GM19023 (cell line): Measurements from ENCODE around the gene THADA.

Experiments used
- ATAC-seq: cut with Tn5 transposase; IDR thresholded peaks from one replicate; pipeline ENCODE4 v1.9.1; 2021; ENCODE audit warnings: mild to moderate bottlenecking, moderate library complexity; ENCODE audit not compliant: unreplicated experiment

Gene THADA

DNA sequence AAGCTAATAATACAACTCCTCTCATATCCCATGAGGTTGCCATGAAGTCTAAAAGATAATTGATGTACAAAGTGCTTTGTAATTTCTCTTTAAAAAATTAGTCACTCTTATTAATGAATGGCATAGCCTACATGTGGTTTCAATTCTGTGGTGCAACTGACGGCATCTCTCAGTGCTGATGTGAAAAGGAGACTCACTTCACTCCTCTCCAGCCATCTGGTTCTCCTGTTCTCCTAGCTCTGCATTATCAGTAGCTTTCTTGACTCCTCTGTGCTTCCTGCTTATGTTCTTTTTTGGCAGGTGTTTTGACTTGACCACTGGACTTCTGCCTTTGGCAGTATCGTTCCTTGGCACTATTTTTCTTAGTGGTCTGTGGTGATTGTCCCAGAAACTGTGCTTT, 234.6 kb downstream of the THADA start:
- ATAC-seq, result no peak

DNA sequence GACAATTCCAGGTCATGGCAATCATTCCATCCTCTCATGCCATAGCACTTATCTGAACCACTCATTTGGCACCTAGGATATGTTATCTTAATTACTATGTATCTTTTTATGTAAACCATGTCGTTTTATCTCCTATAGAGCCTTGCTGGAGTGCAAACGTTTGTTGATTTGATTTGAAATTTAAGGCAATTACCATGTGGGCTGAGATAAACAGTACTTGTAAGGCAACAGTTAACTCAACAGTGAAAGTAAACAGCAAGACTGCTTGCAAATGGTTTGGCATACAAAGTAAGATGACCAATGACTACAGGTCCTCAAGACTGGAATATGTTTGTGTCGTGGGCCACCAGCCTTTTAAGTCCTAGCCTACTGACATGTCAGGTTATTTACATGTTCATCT, 235.7 kb downstream of the THADA start:
- no peak for ATAC-seq

DNA sequence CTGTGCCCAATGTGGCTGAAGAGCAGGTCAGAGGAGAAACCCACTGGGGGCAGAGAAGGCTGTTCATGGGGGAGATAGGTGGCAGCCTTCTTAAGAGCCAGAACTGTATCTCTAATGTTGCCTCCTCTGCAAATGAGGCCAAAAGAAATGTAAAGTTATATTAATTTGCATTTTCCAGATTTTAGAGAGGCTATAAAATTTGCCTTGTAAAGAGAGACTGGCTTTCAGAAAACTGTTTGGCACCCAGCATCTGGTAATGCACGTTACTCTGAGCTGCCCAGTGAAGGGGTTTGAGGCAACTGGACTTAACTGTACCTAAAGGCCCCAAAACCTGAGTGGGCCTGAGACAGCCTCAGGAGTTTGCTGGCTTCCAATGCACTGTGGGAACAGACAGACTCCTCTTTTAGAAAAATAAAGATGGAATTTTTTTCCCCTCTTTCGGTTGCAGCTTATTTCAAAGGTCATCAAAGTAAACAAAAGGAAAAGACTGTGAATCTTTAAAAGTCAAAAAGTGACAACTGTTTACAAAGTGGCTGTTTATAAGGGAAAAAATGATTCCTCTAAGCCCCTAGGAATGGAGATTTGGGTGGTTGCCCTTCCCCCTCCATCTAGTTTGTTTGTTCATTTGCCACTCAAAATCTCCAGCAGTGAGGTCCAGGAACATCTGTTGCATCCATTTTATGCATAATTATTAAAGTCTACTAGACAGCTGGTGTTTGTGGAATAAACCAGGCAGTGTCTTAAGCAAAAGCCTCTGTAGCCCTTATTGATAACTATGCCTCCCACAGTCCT, 237.2 kb downstream of the THADA start:
- ATAC-seq, result no peak

DNA sequence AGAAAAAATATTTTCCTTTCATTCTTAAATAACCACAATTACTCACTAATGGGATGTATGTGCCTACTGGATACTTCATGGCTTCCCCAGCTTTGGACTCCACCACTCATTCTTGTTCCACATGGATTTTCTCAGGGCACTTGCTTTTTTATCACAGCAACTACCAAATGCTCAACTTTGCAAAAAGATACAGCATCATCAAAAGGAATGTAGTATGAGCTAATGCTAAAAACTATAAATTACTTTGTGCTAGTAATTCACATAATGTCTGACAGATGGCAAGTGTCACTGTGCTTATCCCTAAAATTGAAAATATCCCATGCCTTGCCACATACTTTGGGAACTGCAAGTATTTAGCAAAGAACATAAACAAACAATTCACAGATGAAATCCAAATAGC, 239.1 kb downstream of the THADA start:
- ATAC-seq, result no peak

DNA sequence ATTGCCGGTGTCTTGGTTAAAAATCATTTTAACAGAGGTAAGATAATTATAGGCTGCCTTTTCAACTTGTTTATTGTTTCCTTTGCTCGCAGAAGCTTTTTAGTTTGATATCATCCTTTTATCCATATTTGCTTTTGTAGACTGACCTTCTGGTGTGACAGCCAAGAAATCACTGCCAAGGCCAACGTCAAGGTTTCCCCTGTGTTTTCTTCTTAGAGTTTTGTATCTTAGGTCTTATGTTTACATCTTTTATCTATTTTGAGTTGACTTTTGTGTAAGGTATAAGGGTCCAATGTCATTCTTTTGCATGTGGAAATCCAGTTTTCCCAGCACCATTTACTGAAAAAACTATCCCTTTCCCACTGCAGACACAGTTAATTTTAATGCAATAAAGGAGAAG, 240.4 kb downstream of the THADA start:
- no peak for ATAC-seq

DNA sequence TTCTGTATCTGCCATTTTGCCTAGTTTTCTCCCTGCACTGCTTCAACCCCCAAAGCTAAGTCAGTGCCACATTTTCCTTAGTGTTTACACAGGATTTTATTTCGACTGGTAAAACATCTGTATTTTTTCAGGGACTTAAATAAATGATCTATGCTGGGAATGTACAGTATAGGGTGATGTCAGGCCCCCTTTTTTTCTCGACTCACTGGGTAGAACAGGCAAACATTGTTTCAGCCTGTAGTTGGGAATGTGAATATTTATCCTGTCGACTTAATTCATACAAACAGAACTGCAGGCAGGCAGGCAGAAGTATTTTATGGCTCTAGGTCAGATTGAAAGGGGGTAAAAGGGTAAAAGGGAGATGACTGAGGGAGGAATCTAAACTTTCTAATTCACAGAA, 245.9 kb downstream of the THADA start:
- no peak for ATAC-seq

DNA sequence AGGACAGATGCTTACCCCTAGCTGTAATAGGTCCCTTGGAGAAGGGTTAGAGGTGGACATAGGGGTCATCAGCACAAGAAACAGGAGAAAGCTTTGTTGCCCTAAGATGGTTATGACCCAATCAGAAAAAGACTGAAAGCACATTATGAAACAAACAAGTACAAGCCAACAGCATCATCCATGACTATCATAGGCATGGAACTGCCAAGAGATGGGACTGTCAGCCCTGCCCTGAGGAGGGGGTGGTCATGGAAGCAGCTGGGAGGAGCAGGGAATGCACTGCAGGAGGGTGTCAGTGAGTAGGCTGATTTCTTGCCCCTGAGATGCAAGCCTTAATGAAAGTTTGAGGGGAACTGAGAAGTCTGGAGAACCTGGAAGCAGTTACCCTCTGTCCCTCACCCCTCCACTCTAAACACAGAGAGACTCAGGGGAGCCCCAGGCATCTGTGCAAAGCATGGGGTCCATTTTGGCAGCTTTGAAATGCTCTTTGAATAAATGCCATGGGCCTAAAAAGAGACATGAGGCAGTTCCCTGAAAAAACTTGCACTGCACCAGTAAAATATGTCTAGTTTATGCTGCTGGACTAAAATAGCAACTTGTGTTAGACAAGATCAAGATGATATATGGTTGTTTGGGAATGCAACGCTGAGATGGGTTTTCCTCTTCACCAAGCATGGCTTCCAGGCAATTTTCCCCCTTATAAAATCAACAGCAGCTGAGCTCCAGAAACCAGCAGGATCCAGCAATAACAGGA, 246.8 kb downstream of the THADA start:
- ATAC-seq, result no peak

DNA sequence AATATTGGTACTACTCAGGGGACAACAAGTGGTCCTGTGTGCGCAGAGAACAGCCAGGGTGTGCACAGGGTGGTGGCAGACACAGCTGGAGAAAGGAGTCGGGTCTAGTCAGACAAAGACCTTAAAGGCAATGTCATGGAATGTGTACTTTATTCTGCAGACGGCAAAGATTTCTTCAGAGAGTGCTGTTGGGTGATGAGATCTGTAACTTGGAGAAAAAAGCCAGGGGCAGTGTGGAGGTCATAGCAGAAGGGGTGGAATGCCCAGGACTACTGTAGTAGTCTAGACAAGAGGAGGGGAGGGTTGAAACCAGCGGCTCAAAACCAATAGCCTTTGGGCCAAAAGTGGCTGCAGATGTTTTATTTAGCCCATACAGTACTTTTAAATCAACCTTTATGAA, 248.1 kb downstream of the THADA start:
- ATAC-seq, result no peak

DNA sequence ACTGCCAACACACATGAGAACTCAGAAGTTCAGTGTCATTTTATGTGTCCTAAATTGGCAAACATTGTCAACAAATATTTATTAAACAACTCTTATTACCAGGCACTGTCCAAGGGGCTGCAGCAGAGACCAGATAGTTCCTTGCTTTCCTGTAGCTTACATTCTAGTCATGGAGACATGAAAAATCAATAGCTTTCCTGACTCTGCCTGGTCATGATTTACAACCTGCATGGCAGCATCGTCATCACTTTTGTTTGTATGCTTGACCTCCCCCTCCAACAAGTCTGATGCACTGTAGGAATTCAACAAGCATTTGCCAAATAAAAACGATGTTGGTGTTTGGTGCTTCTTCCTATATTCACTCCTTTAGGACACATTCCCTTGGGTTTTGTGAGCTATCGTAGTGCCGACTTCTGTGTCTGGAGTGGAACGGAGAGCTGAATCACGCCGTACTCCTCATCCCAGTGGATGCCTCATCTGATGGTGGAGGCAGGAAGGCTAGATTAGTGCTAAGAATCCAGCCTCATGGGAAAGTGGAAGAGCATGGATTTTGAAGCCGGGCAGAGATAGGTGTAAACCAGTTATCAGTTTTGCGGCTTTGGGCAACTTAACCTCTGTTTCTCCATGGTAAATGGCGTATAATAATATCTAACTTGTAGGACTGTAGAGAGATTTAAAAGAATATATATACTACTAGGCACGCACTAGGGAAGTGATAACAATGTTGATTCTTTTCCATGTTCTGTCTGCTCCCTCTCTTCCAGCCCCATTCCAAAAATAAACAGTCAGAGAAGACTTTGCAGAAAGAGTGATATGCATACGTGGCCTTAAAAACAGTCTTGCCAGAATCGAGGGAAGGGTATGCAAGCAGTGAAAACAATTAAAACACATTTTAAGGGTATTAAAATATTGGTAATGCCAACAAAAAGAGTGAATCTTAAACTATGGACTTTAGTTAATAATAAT, 249.0 kb downstream of the THADA start:
- no peak for ATAC-seq

DNA sequence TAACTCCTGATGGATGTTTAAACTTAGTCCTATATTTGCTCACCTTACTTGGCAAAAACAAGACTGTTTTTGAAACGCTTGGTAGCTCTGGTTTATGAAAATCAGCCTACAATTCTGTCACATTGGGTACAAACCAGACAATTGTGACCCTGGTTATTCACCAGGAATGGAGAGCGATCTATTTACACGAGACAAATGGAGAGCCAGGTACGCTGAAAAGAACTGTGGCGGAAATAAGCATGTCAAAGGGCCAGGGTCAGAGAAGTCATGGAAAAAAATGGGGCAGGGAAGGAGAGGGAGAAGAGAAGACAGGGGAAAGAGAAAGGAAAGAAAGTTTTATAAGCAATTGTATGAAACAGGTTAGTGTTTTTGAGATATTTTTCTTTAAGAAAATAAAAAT, 250.0 kb downstream of the THADA start:
- no peak for ATAC-seq

DNA sequence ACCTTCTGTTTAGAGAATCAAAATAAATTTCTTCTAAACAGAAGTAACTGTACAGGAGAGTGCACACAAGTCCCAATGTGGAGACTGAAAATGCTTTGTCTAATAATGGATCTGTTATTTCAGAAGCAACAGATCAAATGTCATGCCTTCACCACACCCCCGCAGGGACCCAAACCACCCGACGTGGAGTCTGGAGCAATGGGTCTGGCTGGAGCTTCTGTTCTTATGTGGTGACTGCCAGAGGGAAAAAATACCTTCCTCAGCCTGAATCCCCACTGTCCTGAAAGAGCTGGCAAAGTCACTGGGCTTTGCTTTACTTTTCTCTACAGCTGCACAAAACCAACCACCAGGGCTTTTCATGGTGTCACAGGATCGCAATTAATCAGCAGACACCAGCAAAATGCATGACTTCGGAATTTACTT, 250.4 kb downstream of the THADA start:
- no peak for ATAC-seq

DNA sequence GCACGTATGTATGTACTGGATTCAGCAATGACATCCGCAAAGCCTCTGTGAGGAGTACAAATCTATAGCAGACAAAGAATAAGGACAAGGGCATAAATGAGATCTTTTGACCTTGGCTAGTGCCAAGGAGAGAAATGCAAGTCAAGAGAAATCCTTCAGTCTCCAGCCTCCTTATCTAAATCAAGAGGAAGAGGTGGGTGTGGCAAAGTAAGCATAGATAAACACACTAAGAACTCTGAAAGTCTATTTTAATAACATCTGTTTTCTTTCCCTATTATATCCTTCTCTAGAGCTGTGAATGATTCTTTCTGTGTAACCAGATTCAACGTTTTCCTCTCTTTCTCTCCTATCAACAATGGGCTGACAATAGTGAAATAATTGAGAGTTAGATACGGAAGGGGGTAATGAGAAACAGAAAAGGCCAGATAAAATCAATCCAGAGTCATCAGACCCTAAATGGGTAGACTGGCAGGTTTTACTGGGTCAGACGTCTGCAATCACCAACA, 250.9 kb downstream of the THADA start:
- ATAC-seq, result no peak

DNA sequence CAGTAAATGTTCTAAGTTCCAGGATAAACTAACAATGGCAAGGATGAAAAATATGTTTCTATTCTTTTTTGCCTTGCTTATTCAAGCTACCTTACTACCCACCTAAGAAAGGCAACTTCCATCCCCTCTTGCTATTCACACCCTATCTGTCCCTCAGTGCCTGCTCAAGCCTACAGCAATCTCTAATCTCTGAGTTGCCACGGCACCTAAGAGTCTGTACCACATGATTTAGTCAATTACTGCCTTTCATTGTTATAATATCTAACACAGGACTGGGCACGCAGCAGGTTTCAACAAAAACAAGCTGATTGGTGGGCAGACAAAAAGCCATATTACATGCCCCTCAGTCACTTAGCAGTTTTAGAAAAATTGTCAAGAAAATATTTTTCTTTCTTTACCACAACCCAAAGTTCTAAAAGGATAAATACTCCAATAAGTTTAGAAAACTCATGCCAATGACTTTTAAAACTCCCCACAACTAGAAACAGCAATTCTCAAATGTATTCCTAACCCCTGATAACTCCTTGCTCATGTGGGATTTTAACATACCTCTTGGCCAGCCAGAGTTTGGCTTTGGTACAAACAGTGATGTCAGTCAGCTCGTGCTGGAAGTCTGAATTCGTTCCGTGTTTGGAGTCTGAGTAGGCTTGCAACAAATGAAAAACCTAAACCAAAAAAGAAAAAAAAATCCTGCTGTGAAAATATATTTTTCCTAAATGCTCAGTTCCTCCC, 252.1 kb downstream of the THADA start:
- no peak for ATAC-seq

DNA sequence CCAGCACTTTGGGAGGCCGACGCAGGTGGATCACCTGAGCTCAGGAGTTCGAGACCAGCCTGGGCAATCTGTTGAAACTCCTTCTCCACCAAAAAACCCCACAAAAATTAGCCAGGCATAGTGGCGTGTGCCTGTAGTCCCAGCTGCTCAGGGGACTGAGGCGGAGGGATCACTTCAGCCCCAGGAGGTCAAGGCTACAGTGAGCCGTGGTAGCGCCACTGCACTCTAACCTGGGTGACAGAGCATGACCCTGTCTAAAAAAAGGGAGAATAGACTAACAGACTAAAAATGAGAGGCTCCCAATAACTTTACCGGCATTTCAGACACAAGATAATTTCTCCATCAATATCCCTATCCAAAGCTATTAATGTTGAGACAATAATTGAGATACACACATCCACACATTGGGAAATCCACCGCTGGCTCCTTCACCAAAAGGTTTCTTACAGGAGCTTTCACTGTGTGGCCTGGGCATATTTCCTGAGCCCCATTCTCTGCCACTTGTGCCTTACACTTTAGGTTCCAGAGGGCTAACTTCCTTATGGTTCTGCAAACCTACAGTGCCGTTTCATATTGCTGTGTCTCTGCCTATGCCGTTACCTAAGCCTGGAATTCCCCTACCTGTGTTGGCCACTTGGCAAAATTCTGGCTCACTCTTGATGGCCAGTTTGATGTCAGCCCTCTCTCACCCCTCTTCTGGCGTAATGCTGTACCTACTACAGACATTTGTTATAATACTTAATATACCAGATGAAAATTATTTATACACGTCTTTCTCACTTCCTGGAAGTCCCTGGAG, 253.7 kb downstream of the THADA start:
- no peak for ATAC-seq

DNA sequence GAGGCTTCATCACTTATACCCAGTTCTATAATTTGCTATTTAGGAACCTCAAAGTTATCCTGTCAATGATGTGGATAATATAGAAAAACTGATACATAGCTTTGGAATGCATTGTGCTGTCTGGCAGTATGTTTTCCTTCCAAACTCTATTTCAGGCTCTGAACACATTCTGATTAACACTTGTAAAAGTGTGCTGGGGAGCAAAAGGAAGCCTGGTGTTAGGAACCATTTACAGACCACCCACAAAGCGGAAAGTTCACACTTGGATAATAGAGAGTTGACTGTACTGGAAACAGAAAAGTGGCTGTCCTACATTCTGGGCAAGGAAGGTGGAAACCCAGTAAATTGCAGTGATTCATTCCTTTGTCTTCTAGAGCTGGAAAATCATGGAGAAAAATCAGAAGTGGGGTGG, 254.9 kb downstream of the THADA start:
- no peak for ATAC-seq

DNA sequence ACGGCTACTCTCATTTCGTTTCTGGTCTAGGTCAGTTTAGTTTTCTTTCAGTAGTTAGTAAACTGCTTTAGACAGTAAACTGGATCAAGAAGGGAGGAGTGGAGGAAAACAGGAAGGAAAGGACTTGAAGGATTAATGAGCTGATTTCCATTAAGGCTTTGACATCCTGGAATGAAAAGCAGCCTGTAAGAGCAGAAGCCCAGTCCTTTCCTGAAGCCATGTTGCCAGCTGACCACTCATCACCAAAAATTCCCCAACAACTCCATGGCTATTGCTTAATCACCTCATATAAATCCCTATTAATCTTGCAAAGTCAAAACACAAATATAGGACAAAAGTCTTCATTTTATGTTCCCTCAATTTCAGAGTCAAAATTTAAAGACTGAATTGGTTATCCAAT, 255.8 kb downstream of the THADA start:
- ATAC-seq, result no peak

DNA sequence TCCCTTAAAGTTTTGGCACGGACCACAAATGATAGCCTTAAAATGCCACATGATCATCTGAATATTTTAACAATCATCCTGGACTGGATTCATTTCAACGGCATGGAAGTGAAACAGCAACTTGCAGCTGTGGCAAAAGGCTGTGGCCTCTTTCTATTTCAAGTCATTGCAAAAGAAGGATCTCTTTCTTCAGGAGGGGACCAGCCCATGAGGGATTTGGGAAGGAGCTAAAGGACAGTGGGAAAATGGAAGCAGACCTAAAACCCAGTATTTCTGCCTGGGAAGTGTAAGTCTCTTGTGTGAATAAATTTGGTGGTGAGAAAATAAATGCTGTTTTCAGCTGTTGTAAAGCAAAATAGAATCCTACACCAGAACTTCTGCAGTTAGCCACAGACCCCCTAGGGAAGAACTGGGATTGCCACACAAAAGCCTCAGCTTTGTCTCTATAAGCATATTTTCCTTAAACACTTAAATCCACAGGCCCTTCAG, 262.1 kb downstream of the THADA start:
- ATAC-seq, result no peak

DNA sequence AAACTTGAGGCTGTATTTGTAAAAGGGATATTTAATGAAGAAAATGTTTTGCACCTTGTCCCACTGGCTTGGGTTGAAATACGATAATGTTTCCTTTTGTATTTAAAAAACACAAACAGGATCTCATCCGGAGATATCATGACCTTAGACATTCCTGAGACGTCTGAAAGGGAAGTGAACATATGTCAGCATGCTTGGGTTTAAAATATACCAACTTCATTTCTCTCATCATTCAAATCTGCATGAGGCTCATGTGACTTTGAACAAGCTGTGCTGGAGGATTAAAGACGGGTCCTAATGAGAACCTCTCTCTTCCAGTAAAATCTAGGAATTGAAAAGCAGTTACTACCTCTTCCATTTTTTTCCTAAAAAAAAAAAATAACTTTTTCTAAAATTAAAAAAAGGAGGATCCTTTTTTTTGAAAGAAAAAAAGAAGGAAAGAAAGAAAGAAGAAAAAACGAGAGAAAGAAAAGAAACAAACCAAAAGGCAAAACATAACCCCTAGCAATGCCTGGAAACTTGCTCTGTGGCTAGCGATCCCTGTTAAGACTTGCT, 262.7 kb downstream of the THADA start:
- no peak for ATAC-seq

DNA sequence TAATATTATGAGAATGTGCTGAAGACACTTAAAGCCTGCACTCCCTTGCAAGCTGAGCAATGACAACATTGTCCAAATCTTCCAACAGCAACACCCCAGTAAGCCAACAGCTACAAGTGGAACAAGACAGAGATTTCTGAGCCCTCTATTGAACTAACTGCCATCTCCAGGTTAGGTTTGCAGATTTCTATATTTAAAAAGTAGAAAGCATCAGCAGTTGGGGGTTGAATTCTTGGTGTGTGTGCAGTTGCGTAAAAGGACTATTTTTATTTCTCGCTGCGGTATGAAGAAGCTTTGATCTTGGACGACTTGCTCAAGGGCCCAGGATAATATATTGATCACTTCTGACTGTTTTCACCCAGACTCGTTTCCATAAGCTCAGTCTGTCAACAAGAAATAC, 263.2 kb downstream of the THADA start:
- ATAC-seq, result no peak
